GM13976 (cell line): ENCODE results near the gene MAP4K5.

Experiments
- DNase-seq: peaks from one replicate; pipeline ENCODE4 v3.0.0; 2012; ENCODE audit warnings: low spot score
- in situ Hi-C: fragments of 300-500 bp; cut with MboI; formaldehyde crosslinking; loops from one replicate; pipeline ENCODE4 v1.12.0; 2022; ENCODE audit warnings: low sequenced_read_pairs, mixed read lengths, inconsistent platforms; ENCODE audit not compliant: unreplicated experiment
- TF ChIP-seq, protein P1 (sequence below): IDR thresholded peaks from 2 replicates; pipeline ENCODE4 v1.5.1; 2012; ENCODE audit warnings: borderline replicate concordance, mild to moderate bottlenecking; ENCODE audit not compliant: insufficient read depth; ENCODE audit errors: extremely low read depth, missing control alignments, control extremely low read depth

Gene MAP4K5

DNA sequence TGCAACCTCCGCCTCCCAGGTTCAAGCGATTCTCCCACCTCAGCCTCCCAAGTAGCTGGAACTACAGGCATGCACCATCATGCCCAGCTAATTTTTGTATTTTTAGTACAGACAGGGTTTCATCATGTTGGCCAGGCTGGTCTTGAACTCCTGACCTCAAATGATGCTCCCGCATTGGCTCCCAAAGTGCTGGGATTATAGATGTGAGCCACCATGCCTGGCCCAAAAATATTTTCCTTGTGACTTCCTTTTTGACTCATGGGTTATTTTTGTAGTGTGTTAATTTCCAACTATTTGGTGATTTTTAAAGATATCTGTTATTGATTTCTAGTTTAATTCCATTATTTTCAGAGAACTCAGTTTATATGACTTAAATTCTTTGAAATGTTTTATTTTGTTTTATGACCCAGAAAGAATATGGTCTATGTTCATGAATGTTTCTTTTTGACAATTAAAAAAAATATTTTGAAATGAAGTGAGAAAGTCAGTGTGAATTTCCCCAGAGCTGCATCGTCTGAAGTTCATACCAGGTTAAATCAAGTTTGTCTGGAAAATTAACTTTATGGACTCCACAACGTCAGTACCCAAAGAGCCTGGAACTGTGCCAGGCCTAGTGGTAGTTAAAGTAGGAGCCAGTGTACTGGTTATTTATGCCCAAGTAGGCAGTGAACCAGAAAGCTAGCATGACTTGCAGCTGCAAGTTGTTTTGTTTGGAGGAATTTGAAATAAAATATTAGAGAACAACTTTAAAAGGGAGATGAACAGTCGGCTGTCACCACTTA lies 132.9 kb downstream of the MAP4K5 start:
- in situ Hi-C loops = no loop called here
- no peak for DNase-seq
- TF ChIP-seq, protein P1, sequence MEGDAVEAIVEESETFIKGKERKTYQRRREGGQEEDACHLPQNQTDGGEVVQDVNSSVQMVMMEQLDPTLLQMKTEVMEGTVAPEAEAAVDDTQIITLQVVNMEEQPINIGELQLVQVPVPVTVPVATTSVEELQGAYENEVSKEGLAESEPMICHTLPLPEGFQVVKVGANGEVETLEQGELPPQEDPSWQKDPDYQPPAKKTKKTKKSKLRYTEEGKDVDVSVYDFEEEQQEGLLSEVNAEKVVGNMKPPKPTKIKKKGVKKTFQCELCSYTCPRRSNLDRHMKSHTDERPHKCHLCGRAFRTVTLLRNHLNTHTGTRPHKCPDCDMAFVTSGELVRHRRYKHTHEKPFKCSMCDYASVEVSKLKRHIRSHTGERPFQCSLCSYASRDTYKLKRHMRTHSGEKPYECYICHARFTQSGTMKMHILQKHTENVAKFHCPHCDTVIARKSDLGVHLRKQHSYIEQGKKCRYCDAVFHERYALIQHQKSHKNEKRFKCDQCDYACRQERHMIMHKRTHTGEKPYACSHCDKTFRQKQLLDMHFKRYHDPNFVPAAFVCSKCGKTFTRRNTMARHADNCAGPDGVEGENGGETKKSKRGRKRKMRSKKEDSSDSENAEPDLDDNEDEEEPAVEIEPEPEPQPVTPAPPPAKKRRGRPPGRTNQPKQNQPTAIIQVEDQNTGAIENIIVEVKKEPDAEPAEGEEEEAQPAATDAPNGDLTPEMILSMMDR = no peak

DNA sequence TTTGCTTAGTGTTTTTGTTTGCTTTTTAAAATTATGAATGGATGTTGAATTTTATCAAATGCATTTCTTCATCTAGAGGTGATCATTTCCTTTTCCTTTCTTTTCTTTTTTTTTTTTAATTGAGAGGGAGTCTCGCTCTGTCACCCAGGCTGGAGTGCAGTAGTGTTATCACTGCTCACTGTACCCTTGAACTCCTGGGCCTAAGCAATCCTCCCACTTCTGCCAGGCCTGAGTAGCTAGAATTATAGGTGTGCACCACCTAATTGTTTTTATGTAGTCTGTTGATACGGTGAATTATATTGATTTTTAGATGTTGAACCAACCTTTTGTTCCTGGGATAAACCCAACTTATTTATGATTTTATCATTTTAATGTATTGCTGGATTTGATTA lies 134.2 kb downstream of the MAP4K5 start:
- TF ChIP-seq, protein P1 = no peak
- in situ Hi-C loops = no loop called here
- no peak for DNase-seq

DNA sequence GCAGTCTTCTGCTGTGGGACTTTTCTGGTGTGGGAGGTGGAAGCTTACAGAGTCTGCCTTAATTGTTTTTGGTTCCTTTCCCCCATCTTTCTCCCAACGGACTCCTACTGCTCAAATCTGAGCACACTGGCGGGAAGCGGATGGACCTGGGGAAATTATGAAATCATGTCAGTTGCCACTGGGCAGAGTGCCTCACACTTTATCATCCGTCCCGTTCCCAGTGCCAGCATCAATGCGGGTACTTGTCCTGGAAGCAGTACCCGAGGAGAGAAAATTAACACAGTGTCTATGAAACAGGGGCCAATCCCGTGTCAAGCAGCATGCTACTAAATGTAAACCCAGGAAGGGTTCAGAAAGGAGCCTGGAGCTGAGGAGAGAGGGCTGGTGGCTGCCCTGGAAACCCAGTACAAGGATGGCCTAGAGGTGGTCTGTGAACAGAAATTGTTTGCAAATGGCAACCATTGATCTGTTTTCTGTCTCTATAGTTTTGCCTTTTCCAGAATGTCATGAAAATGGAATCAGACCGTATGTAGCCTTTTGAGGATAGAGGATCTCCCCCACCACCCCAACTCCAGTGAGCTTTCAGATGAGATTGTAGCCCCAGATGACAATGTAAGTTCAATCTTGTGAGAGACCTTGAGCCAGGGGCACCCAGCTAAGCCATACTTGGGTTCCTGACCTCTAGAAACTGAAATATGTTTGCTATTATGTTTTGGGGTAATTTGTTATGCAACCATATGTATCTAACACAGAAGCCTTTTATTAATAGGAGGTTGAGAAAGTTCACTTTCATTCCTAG lies 134.8 kb downstream of the MAP4K5 start:
- TF ChIP-seq, protein P1 = no peak
- in situ Hi-C loops = no loop called here
- no peak for DNase-seq

DNA sequence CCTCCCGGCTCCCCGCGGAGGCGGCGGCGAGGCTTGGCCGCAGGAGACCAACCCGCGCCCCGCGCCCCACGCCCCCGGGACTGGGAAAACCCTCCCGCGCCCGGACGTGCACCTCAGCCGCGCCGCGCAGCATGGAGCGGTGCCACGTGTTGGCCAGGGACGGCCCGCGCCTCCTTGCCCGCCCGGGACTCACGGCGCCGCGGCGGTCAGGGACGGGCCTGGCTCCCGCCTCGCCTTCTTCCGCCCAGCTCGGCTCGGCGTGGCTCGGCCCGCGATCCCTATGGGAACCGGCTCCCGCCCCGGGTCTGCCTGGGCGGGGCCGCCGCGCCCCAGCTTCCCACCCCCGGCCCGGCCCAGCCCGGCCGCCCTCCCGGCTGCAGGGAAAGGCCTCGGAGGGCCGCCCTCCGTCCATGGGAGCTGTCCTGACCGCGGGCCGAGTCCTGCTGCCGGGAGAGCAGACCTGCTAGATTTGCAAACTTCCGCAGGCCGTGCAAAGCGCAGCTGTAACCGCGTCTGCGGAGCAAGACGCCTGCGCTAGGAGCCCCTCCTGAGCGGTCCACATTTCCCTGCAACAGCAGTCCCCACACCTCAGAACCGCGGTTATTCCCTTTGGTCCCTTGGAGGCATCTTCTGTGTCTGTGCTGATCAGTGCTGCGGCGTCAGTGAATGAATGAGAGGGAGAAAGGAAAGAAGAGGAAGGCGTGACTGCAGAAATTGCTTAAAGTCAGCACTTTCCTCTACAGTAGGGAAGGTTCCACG lies 135.6 kb downstream of the MAP4K5 start, which contains the start of gene CDKL1:
CDKL1 (minus strand) TSS at position 251 of the 759 bp plus-strand sequence. CDS start 1,013 bp downstream, outside the sequence.
- TF ChIP-seq, protein P1 = no peak
- peak; percentile 72 for DNase-seq
- in situ Hi-C loops = no loop called here

DNA sequence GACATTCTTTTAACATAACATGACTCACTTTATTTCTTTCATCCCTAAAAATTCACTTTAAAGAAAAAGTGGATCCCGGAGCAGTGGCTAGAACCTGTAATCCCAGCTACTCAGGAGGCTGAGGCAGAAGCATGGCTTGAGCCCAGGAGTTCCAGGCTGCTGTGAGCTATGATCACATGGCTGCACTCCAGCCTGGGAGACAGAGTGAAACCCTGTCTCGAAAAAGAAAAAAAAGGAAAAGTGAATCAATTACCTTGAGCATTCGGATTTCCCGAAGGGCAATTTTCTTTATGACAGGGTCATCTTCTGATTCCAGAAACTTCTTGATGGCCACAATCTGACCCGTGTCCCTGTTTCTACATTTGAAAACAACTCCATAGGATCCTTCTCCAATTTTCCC lies 136.9 kb downstream of the MAP4K5 start:
- in situ Hi-C loops = no loop called here
- DNase-seq = no peak

More for the DNA sequence above, 136.9 kb downstream of the MAP4K5 start:
- TF ChIP-seq, protein P1 = no peak
